HG02588 (cell line): ENCODE data around the gene EPYC.
"Not testable (repeated sequence)": the region's sequence is repeated elsewhere in the genome, so short reads cannot be mapped to it uniquely, and the experiment has no call there.

ENCODE experiments used
- ATAC-seq: cut with Tn5 transposase; IDR thresholded peaks from one replicate; pipeline ENCODE4 v1.9.1; 2021; ENCODE audit warnings: mild to moderate bottlenecking, moderate library complexity; ENCODE audit not compliant: unreplicated experiment

Gene EPYC

DNA sequence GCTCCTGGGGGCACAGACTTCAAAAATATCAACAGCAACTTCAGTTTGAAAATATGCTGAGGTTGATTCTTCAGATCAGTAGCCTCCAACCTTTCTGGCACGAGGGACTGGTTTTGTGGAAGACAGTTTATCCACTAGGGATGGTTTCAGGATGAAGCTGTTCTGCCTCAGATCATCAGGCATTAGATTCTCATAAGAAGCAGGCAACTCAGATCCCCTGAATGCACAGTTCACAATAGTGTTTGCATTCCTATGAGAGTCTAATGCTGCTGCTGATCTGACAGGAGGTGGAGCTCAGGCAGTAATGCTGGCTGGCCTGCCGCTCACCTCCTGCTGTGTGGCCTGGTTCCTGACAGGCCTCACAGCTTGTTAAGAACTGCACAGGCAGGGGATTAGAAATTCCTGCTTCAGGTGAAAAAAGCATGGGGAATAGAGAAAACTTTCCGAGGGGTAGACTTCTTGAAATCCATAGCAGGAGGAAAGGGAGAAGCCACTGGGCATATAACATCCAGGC lies 12.8 kb downstream of the EPYC start:
- no peak for ATAC-seq

DNA sequence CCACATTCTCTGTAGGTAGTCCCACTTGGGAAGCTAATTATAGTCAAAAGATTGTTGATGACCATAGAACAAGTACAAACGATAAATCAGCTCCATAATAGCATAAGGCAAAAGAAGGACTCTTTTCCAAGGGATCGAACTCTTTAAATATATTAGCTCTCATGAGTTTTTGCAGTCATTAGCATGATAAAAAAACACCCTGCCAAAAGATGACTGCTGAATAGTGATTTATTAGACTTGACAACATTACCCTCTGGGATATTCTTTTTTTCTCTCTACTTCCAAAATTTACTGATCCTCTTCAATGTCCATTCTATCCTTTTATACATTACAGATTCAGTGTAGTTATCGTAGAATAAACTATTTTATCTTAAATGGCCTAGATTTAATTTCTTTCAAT lies 14.2 kb downstream of the EPYC start:
- ATAC-seq: no peak

DNA sequence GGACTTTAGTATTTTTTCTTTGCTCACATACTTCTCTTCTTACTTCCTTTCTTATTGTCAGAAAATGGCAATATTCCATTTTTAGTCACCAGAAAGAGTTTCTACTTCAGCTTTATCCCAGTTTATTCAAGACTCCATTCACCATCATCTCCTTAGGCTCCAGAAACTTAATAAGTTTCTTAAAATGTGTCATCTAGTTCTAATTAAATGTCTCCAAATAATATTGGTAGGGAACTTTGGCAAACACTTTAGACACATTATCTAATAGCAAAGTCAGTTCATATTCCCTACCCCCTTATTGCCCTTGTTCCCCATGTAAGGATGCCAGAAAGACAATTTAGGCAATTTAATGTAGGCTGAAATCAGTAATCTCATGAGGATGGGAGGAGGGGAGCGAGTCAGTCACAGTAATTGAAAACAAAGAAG lies 15.1 kb downstream of the EPYC start:
- no peak for ATAC-seq

DNA sequence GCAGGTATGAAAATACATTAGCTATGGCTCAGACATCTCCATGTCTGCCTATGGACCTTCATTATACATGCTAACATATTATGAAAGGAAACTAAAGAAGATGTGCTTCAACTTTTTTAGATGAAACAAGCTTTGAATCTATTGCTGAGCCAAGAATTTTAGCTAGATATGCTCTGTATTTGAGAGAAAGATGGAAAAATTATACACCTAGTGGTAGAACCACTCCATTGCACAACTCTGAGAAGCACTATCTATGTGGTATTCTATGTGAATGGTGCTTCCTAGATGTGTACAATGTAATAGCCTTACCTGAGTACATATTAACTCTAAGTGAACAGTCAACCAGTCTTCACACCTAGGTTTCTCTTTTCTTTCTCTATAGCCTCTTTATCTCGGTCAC lies 17.3 kb downstream of the EPYC start:
- peak; percentile 73 for ATAC-seq

DNA sequence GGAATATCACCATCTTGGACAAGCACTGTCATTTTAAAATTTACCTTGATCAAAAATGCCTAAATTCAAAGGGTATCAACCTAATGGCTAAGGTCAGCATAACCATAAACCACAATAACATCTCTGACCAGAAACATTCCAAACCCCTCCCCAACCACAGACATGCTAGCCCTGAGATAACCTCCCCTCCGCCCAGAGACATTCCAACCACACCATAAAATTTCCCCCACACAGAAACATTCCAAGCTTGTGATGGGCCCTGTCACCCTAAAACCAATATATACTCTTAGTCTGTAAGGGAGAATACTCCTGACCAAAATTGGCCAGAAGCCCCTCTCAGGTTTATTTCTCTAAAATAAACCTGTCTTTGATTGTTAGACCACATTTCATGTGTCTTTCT lies 17.7 kb downstream of the EPYC start:
- no peak for ATAC-seq

DNA sequence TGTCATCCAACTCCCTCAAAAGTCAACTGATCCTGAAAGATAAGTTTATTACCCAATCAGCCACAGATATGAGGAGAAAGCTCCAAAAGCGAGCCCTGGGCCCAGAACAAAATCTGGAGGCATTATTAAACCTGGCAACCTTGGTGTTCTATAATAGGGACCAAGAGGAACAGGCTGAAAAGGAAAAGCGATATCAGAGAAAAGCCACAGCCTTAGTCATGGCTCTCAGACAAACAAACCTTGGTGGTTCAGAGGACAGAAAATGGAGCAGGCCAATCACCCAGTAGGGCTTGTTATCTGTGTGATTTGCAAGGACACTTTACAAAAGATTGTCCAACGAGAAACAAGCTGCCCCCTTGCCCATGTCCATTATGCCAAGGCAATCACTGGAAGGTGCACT lies 19.4 kb downstream of the EPYC start:
- ATAC-seq: not testable (repeated sequence)

DNA sequence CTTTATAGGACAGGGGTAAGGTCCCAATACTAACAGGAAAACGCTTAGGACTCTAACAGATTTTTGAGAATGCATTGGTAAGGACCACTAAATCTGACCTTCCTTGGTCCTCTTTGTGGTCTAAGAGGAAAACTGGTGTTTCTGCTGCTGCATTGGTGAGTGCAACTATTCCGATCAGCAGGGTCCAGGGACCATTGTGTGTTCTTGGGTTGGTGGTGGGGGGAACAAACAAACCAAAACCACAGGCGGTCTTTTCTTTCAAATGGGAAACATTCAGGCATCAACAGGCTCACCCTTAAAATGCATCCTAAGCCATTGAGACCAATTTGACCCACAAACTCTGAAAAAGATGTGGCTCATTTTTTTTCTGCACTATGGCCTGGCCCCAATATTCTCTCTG lies 20.7 kb downstream of the EPYC start:
- no peak for ATAC-seq

DNA sequence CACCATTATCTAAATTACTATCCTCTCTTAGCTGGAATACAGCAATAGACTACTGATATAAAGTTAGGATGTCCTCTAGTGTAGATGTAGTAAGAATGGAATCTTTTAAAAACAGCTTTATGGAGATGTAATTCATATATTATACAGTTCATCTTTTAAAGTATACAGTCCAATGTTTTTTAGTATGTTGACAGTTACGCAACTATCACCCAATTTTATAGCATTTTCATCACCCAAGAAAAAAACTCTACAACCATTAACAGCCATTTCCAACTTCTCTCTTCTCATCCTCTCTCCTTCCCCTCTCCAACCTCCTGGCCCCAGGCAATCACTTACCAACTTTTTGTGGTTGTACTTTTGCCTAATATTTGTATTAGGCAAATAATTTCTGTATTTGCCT lies 22.6 kb downstream of the EPYC start:
- no peak for ATAC-seq

DNA sequence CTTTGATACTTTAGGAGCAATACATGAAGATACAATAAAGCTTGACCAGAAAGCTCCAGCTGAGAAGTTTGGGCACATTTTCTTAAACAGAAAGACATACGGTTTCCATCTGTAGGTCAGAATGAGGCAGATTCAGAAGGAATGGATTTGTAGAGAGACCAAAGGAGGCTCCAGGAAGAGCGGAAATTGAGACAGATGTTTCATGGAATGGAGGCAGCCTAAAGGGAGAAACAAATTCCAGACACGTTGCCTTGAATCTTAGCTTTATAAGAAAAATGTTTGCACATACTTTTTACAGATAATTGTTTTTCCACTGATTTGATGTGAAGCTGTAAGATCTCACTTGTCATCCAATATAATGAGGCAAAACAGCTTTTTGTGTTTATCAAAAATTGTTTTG lies 24.8 kb downstream of the EPYC start:
- ATAC-seq: no peak

DNA sequence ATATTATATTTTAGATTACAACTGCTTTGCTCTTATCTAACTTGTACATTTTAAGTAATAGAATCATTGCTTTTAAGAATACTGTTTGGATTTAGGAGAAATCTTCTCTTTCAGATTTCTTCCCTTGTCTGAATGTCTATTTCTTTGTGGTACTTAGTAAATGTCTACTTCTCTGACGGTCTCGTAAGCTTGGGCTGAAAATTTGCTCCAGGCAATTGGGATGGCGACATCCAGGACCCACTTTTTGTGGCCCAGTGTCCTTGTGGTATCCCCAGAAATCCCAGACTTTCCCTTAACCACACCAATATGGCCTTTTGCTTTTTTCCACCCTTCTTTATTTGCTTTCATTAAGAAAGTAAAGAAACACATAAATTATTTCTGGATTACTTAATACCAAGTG lies 25.8 kb downstream of the EPYC start:
- no peak for ATAC-seq

DNA sequence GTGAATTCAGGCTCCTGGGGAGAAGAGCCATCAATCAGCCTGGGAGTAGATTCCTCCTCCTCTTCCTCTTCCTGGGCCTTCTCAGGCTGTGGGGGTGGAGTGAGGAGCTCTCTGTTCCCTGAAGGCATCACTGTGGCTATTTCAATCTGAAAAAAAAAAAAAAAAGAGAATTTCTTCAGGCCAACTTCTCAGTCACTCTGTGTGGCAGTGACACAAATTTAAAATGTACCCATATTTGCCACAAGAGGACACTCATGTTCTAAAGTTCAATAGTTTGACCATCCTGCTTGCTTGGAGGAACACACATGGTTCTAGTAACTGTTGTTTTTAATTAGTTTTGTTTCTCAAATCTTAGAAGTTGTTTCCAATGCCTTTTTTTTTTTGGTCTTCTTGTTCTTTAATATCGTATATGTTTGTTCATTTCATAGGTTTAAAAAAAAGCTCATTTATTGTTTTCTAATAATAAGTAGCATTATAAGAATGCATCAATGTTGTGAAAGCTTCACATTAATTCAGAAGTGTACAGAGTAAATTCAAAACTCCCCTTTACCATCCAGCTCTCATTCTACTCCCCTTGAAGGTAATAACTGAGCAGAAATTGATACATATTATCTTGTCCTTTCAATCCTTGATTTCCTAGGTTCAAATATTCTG lies 26.5 kb downstream of the EPYC start:
- ATAC-seq: peak; percentile 72

DNA sequence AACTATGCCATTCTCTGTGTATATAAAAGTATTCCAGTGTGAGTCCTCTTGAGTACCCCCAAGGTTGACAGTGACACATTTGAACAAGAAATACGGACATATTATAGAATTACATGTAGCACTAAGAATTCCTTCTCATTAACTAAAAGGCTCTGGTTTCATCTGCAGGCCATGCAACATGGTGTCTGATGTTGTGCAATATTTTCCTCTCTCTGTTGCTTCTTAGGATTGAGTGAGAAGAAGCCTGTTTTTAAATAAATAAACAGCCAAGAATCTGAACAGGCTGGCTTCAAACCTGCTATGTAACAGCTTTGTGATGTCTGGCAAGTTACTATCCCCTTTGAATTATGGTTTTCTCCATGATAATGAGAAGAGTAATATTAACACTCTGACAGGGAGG lies 27.5 kb downstream of the EPYC start:
- no peak for ATAC-seq

DNA sequence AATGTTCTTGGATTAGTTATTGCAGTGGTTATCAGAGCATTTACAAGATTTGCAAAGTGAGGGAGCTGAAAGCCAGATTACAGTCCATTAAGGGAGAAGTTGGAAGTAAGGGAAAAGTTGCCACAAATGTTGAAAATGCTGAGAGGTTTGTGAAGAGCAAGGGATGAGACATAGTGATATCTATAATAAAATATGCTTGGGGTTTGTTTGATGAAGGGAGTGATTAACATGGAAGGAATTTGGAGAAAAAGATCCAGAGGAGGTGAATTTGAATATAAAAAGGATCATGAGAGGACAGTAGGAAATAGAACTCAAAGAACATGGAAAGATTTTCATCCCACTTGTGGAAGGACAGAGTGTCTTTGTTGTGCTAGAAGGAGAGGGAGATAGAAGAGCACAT lies 30.5 kb downstream of the EPYC start:
- ATAC-seq: no peak

DNA sequence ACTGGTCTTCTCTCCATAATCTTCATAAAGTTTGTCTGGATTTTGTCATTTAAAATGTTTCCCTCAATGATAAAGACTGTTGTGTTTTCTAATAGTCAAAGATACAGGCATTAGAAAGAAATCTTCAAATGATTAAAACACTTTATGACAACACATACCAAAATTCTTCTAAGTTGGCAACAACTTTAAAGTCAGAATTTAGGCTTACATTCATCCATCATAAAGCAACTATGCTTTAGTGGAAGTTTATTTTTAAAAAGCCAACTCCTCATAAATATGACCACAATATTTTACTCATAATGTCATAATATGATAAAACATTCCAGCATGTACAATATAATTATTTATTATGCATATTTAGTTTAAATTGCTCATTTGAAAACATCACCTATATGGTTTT lies 32.5 kb downstream of the EPYC start:
- ATAC-seq: no peak

DNA sequence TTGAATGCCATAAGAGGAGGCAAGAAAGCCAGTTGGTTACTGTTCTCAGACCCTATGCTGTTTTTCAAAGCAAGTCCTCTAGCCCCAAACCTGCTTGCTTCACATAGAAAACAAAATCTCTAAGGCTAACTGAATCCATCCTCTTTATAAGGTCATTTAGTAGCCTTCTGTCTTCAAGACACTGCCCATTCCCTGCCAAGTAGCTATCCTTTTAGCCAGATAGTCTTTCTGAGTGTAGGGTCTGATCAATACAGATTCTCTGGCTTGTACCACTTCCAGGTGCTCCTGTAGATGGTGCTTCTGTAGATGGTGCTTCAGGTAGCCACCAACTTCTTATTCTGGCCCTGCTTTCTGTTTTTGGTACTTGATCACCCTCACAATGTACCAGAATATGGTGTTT lies 33.9 kb downstream of the EPYC start:
- ATAC-seq: no peak

DNA sequence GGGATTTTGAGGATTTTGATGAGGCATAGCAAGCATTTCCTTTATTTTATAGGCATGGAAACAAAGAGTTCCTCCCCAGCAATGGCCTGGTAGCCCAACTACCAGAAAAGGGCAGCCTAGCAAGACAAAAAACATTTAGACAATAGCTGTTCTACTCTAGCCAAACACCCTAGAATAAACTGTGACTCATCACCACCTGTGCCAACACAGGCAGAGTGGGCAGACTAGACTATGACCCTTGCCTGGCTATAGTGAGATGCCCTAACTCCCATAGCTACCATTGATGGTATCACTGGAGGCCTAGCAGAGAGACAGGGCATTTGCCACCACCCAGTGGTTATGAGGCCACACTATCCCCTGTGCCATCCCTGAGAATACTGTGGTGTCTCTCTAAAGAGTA lies 34.3 kb downstream of the EPYC start:
- no peak for ATAC-seq

DNA sequence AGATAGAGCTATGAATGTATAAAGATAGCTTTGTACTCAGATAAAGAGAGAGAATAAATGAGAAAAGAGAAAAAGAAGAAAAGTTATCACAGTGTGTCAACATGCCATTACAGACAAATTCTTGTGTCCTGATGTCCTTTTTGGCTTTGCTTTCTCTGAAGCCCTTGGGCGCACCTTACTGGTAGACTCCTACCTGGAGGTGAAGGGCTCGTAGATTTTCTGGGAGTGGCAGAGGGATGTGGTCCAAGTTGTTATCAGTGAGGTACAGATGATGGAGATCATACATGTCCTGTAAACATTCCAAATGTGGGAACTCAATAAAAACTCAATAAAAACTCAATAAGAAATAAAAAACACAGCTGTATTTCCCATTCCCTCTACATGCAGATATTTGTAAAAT lies 34.9 kb downstream of the EPYC start:
- no peak for ATAC-seq

DNA sequence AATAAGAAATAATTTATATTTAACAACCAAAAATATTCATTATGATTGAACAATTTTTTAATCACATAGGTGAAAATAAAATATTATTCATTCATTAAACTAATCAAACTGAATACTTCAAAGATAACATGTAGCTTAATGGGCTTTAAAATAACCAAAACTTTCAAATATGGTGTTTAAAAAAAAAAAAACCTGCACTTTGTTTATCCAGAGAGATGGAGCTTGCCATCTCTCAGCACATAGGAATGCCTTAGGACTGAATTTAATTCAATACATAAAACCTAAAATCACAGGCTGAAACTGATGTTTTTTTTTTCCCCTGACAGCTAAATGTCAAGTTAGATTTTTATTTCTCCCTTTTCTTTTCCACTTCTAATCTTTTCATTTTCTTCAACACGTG lies 35.4 kb downstream of the EPYC start:
- ATAC-seq: no peak

DNA sequence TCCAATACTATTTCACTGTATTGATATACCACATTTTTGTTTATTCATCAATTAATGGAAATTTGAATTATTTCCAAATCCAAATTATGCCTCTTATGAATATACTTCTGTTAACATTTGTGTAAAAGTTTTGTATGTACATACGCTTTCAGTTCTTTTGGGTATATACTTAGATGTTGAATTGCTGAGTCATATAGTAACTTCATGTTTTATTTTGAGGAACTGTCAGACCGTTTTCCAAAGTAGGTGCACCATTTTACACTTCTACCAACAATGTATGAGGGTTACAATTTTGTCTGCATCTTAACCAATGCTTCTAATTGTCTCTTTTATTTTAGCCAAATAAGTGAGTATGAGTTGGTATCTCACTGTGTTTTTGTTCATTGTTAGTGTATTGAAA lies 39.6 kb downstream of the EPYC start:
- ATAC-seq: no peak

DNA sequence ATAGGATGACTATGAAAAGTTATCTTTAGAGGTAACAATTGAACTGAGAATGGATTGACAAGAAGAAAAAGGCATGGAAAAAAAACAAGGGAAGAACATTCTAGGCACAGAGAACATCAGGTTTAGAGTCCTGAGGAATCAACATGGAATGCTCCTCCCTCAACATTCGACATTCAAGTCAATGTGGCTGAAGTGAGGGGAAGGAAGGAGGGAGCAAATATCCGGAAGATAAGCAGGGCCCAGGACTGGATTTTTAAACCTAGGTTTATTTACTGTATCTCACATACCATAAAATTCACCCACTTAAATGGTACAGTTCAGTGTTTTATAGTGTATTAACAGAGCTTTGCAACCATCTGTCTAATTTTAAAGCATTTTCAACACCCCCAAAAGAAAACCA lies 40.2 kb downstream of the EPYC start:
- ATAC-seq: no peak

DNA sequence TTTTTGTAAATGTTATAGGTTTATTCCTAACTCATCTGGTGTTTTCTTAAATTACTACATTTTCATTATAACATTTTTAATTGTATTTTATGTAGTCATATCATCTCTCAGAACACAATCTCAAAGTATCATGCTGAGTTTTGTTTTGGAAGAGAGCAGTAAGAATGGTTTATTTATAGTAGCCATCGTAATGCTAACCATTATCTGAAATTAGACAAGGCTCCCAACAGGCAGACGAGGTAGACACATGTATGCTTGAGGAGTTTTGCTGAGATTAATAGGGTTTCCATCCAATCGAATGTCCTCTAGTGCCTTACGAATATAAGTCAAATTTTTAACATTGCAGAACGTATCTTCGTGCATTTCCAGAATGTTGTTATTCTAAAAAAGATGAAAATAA lies 40.8 kb downstream of the EPYC start:
- no peak for ATAC-seq

DNA sequence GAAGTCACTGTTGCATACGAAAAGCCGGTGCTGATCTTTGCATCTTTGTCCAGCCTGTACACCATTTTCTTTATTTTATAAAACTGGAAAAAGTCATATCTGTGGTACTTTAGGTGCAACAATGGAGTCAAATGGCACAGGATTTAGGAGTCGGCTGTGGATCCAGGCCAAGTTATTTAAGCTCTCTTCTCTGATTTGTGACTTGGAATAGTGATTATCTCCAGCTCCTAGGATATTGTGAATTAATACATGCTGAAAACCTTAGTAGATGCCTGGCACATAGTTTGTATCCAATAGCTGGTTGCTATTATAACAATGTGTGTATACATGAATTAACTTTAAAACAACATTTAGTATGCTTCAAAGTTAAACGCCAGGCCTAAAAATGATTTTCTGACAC lies 43.6 kb downstream of the EPYC start:
- ATAC-seq: no peak

DNA sequence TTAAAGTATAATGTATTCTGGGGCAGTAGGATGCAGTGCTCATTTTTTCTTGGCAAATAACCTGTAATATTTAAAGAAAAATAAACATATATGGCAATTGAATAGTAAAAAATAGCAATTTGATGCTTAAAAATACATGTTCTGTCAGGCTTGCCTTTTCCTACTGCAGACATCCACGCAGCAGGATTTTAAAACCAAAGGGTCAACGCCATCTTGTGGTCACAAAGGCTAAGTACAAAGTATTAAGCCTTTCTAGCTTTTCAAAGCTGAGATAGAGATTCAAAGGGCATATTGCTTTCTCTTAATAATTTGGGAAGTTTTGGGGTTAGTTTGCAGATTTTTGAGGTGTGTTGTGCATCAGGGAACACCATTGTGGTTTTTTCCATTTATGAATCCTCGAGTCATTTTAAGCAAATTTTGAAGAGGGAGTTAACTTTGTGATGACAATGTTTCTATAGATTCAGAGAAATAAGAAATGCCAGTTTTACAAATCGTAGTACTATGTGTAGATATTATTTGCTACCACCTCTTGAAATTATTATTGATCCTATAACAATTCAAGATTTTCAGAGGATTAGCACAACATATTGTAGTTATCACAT lies 45.1 kb downstream of the EPYC start:
- ATAC-seq: peak; percentile 75
